ENCODE data around the gene FHL3. TPM values are rescaled to one million over a fixed set of nuclear protein-coding genes. Genes with fewer than 3 reads are reported as not detected.

The FHL3 gene
- total and polyA plus RNA-seq, 2 of the 4 experiments (the other 2 are of a cell fraction): 11.5 to 27.1 TPM

DNA sequence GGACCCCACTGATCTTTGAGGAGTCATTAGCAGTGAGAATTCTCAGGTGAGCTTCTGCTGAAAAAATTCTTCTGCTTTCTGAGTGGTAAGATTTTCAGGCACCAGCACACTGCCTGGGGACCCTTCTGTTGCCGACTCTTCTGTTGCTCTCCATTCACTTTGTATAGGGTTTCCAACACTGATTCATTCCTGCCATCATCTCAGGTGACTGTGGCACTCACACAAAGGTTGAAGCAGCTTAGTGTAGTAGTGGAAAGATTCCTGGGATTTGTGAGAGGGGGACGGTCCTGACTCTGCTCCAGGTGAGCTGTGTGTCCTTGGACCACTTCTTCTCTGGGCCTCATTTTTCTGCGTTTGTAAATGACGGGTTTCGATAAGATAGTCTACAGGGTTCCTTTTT lies 16.7 kb upstream of the FHL3 start:
- Histone ChIP-seq H2AK5ac (ENCODE audit: low read depth, low read length) (no peak overlapping the region), H3K4ac (ENCODE audit: low read depth, low read length) (no peak overlapping the region), H3K4me2 (ENCODE audit: low read depth, low read length) (no peak overlapping the region), H4K91ac (ENCODE audit: insufficient read depth, low read depth, low read length) (no peak overlapping the region), H3K27me3 (ENCODE audit: control insufficient read depth, insufficient read depth, low read length) (no peaks in the 10 kb centered on the region), H3K4me1 (ENCODE audit: control insufficient read depth, insufficient read depth, low read length) (peaks cover 5% of the 10 kb centered on the region), H3K27ac (ENCODE audit: insufficient read depth, low read length) (no peak overlapping the region), H3K36me3 (ENCODE audit: control insufficient read depth, insufficient read depth, low read length) (peaks cover 47% of the 10 kb centered on the region), H3K23ac (ENCODE audit: low read depth, low read length) (no peak overlapping the region), H2BK15ac (ENCODE audit: low read depth, low read length) (no peak overlapping the region), H4K8ac (ENCODE audit: low read depth in 2 of 2, low read length in 2 of 2) (no peak overlapping the region), H4K20me1 (ENCODE audit: insufficient read depth, low read length) (0 out of 2 replicates have a peak, but pooled peaks cover 4% of the 10 kb centered on the region), H2AFZ (replicated peaks; ENCODE audit: low read length, poor library complexity) (no peak overlapping the region), H3K9ac (ENCODE audit: low read depth, low read length) (no peak overlapping the region), H3K9me3 (ENCODE audit: control insufficient read depth, insufficient read depth, low read length) (no peaks in the 10 kb centered on the region), H2BK5ac (ENCODE audit: low read depth, low read length, poor library complexity, severe bottlenecking) (no peak overlapping the region), H2AK9ac (replicated peaks; ENCODE audit: low read depth, low read length, poor library complexity) (no peak overlapping the region), H3K56ac (ENCODE audit: extremely low read depth, insufficient read depth, low read length) (no peak overlapping the region), H3K79me1 (ENCODE audit: low read depth in 1 of 2, low read length in 2 of 2) (peaks cover 10 to 25% of the 10 kb centered on the region in 2 experiments), H4K5ac (ENCODE audit: low read depth, low read length) (no peak overlapping the region), H3K14ac (replicated peaks; ENCODE audit: low read depth, low read length) (no peak overlapping the region), H3K4me3 (ENCODE audit: insufficient read depth, low read depth, low read length) (no peak overlapping the region), H2BK120ac (ENCODE audit: low read depth, low read length) (no peak overlapping the region), H3K9me1 (ENCODE audit: insufficient read depth, low read length) (no peaks in the 10 kb centered on the region), H2BK20ac (ENCODE audit: low read depth, low read length) (no peak overlapping the region), H3K18ac (ENCODE audit: low read depth, low read length) (no peak overlapping the region)
- intact Hi-C loops (cut with micrococcal nuclease) (no loop called here), dilution Hi-C loops (cut with HindIII; ENCODE audit: low sequenced_read_pairs, unreplicated experiment) (no loop called here), in situ Hi-C loops (cut with MboI; ENCODE audit: low sequenced_read_pairs) (loop anchor here (25.0 kb wide), 3 partner anchors 435 to 1560 kb away; partner anchors contain the start of genes GNL2, MRPS15 and OSCP1)
- ChIA-PET CTCF (interaction anchor here (0.9 to 1.2 kb wide), 2 partner anchors 31 to 33 kb away, joined by 3 to 5 read pairs; no protein-coding TSS in a partner anchor), POLR2A (ENCODE audit: unreplicated experiment) (no interaction called here)
- WGBS, 2 experiments (ENCODE audit: extremely low coverage in 2 of 2, insufficient read length in 1 of 2): no CpG with 5 or more reads among the region's 5 CpGs
- no TSS peak for BruUV-seq (replicated peaks)
- no peak for DNase-seq
- TF ChIP-seq BHLHE40 (IDR thresholded peaks at IDR 0.05; ENCODE audit: low read depth, low read length) (no peak), RFX5 (IDR thresholded peaks at IDR 0.05; ENCODE audit: low read depth, low read length) (no peak), MAFK (IDR thresholded peaks at IDR 0.05; ENCODE audit: low read depth, low read length) (no peak), MXI1 (IDR thresholded peaks at IDR 0.05; ENCODE audit: borderline replicate concordance, low read depth, low read length) (no peak), RCOR1 (IDR thresholded peaks at IDR 0.05; ENCODE audit: insufficient replicate concordance, low read length) (no peak), MAZ (IDR thresholded peaks at IDR 0.05; ENCODE audit: borderline replicate concordance, low read depth, low read length) (no peak), RAD21 (IDR thresholded peaks at IDR 0.05; ENCODE audit: low read length) (no peak), SMC3 (IDR thresholded peaks at IDR 0.05; ENCODE audit: low read depth, low read length) (no peak), CHD1 (IDR thresholded peaks at IDR 0.05; ENCODE audit: low read depth, low read length) (no peak), NFE2L2 (IDR thresholded peaks at IDR 0.05; ENCODE audit: low read depth, low read length) (no peak), CEBPB (IDR thresholded peaks at IDR 0.05; ENCODE audit: low read depth, low read length) (no peak), POLR2A (IDR thresholded peaks at IDR 0.05; ENCODE audit: low read depth, low read length) (no peak), FOS (IDR thresholded peaks at IDR 0.05; ENCODE audit: low read depth, low read length) (no peak)
- TF ChIP-seq, protein P1, sequence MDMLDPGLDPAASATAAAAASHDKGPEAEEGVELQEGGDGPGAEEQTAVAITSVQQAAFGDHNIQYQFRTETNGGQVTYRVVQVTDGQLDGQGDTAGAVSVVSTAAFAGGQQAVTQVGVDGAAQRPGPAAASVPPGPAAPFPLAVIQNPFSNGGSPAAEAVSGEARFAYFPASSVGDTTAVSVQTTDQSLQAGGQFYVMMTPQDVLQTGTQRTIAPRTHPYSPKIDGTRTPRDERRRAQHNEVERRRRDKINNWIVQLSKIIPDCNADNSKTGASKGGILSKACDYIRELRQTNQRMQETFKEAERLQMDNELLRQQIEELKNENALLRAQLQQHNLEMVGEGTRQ (IDR thresholded peaks at IDR 0.05; ENCODE audit: low read depth, low read length): no peak
- TF ChIP-seq, protein P2, sequence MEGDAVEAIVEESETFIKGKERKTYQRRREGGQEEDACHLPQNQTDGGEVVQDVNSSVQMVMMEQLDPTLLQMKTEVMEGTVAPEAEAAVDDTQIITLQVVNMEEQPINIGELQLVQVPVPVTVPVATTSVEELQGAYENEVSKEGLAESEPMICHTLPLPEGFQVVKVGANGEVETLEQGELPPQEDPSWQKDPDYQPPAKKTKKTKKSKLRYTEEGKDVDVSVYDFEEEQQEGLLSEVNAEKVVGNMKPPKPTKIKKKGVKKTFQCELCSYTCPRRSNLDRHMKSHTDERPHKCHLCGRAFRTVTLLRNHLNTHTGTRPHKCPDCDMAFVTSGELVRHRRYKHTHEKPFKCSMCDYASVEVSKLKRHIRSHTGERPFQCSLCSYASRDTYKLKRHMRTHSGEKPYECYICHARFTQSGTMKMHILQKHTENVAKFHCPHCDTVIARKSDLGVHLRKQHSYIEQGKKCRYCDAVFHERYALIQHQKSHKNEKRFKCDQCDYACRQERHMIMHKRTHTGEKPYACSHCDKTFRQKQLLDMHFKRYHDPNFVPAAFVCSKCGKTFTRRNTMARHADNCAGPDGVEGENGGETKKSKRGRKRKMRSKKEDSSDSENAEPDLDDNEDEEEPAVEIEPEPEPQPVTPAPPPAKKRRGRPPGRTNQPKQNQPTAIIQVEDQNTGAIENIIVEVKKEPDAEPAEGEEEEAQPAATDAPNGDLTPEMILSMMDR (conservative IDR thresholded peaks at IDR 0.05; ENCODE audit: low read depth, low read length): no peak
- TF ChIP-seq, protein P3, sequence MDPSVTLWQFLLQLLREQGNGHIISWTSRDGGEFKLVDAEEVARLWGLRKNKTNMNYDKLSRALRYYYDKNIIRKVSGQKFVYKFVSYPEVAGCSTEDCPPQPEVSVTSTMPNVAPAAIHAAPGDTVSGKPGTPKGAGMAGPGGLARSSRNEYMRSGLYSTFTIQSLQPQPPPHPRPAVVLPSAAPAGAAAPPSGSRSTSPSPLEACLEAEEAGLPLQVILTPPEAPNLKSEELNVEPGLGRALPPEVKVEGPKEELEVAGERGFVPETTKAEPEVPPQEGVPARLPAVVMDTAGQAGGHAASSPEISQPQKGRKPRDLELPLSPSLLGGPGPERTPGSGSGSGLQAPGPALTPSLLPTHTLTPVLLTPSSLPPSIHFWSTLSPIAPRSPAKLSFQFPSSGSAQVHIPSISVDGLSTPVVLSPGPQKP (IDR thresholded peaks at IDR 0.05; ENCODE audit: borderline replicate concordance, low read depth, low read length): no peak
- no peak for ATAC-seq (ENCODE audit: low read depth)

All from IMR-90 (cell line).